Fibroblast of the aortic adventitia (primary cell): ENCODE measurements around the gene CFAP206. TPM values are rescaled to one million over a fixed set of nuclear protein-coding genes. Genes with fewer than 3 reads are reported as not detected.
A peak's percentile ranks its signal among the peaks of the same experiment; 100 is the strongest.

Experiments used
- DNase-seq: peaks from one replicate; pipeline ENCODE4 v3.0.0-alpha.2; 2010; ENCODE audit warnings: low read depth
- H3K4me3 ChIP-seq: 2 replicates; pipeline ENCODE4 v1.5.1; 2011; ENCODE audit warnings: low read depth, mild to moderate bottlenecking, control low read depth, low read length, moderate library complexity
- total RNA-seq: library from RNA; depleted of rRNA; stranded (reverse); fragments of >200 nt; gene quantifications from 2 replicates; pipeline ENCODE4 v1.2.3, GENCODE V29; 2012; ENCODE audit warnings: low replicate concordance
- TF ChIP-seq, protein P1 (sequence below): IDR thresholded peaks from 2 replicates; pipeline ENCODE4 v1.5.1; 2011; ENCODE audit warnings: mild to moderate bottlenecking, low read length, control low read depth, inconsistent platforms; ENCODE audit not compliant: insufficient read depth

CFAP206 gene
- total RNA-seq, 1 donor: 0.27 TPM

DNA sequence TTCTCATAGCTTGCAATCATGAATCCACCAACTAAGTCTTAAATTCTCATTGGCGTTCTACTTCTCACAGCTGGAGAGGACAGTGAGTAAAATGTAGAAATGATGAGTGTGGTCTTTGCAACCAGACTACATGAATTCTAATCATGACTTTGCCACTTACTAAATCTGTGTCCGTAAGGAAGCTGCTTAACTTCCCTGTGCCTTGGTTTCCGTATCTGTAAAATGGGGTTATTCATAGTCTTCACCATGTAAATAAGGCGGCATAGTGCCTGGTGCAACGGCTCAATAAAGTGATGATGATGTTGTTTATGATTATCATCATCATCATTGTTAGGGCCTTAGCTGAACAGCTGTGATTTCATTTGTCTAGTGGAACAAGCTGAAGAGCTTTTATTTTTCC lies 12.6 kb downstream of the CFAP206 start:
- no peak for DNase-seq
- TF ChIP-seq, protein P1, sequence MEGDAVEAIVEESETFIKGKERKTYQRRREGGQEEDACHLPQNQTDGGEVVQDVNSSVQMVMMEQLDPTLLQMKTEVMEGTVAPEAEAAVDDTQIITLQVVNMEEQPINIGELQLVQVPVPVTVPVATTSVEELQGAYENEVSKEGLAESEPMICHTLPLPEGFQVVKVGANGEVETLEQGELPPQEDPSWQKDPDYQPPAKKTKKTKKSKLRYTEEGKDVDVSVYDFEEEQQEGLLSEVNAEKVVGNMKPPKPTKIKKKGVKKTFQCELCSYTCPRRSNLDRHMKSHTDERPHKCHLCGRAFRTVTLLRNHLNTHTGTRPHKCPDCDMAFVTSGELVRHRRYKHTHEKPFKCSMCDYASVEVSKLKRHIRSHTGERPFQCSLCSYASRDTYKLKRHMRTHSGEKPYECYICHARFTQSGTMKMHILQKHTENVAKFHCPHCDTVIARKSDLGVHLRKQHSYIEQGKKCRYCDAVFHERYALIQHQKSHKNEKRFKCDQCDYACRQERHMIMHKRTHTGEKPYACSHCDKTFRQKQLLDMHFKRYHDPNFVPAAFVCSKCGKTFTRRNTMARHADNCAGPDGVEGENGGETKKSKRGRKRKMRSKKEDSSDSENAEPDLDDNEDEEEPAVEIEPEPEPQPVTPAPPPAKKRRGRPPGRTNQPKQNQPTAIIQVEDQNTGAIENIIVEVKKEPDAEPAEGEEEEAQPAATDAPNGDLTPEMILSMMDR: no peak
- no peak overlapping the region for H3K4me3 ChIP-seq

DNA sequence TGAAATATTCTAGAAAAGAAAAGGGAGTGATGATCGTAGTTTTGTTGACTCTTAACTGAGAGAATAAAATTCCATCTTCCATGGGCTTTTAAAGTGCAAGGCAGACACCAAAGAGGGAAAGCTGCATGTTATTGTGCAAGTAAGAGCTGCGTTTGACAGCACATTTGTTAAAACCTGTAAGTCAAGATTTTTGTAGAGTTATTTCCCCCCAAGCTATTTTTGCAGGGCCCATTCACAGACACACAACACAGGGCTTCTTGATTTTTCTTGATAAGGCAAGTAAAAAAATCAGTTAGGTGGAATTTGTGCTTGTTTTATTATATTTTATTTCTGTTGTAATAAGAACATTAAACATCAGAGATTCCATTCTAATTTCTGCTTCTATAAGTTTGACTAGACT lies 13.8 kb downstream of the CFAP206 start:
- DNase-seq: no peak
- no peak overlapping the region for H3K4me3 ChIP-seq
- TF ChIP-seq, protein P1: no peak

DNA sequence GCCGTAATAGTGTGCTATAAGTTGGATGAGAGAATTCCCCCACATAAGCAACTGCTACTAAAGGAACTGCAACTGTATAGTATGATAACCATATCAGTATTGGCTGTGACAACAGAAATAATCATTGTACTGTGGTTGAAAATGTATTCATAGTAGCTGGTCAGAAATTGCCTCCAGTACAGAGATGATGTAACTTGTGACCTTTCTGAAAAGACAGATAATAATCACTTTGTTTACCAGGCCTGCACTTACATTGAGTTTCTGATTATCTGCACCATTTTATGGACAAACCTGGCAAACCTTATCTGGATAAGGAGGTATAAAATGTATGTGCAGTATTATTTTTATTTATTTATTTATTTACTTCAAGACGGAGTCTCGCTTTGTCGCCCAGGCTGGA lies 19.0 kb downstream of the CFAP206 start:
- no peak for DNase-seq
- H3K4me3 ChIP-seq: no peak overlapping the region
- TF ChIP-seq, protein P1: no peak

DNA sequence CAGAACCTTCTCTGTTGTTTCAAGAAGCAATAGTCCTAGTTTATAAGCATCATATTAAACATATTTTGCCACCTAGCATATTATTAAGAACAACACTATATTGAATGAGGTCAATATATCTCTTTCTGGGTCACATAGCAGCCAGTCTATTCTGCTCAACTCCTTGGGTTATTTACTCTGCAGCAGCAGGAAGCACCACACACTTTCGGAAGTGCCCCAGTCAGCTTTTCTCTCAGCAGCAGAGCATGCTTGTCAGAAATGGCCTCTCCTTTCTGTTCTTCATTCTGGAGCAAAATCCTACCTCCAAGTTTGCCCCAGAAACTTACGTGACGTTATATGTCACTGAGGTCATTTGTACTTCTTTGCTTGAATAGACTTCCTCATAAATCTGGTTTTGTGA lies 22.7 kb downstream of the CFAP206 start:
- no peak for DNase-seq
- TF ChIP-seq, protein P1: no peak
- H3K4me3 ChIP-seq: no peak overlapping the region

DNA sequence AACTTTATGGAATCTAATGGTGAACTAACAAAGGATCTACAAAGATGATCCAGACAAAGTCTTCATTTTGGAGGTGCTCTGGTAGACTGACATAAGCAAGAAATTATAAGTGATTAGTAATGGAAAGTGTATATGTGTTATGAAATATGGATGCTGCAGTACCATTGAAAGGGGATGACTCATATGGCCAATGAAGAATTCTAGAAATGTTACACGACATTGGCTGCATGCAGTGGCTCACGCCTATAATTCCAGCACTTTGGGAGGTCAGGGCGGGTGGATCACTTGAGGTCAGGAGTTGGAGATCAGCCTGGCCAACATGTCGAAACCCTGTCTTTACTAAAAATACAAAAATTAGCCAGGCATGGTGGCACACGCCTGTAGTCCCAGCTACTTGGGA lies 23.5 kb downstream of the CFAP206 start:
- no peak overlapping the region for H3K4me3 ChIP-seq
- TF ChIP-seq, protein P1: no peak
- no peak for DNase-seq

DNA sequence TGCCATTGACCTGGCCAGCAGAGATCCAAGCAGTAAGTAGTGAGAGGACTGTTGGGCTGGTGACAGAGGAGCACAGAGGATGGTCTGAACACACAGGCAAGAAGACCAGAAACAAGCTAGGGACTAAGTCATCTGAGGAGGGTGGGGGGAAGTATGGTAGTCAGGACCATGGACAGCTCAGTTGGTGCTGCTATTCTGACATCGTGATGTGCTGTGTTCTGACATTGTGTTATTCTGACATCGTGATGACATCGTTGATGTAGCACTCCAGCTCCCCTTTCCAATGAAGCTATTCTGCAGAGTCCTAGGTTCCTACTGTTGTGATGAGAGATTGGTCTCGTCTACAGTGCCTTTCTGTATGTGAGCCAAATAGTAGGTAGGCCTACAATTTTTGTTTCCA lies 28.7 kb downstream of the CFAP206 start:
- TF ChIP-seq, protein P1: no peak

DNA sequence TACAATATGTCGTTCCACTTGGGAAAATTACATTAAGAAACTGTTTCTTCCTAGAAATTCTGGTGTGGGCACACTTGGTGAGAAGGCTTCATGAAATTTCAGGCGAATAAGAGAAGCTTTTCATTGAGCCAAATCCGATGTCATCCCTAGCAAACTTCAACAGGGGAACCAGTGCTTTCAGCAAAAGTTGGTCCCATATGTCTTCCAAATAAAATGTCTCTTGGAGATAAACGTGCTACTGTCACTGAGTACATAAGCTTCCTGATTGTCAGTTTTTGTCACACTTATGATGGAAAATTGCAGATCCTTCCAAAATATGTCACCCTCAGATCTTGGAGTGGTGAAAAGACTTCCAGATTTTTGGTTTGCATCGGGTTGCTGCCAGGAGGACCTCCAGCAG lies 33.9 kb downstream of the CFAP206 start:
- H3K4me3 ChIP-seq: no peak overlapping the region
- TF ChIP-seq, protein P1: no peak
- DNase-seq: no peak

More for the DNA sequence above, 28.7 kb downstream of the CFAP206 start:
- no peak overlapping the region for H3K4me3 ChIP-seq
- DNase-seq: peak; percentile 65
